HG03095 (cell line): ENCODE data around the gene PRKN.

Experiments
- ATAC-seq: cut with Tn5 transposase; IDR thresholded peaks from one replicate; pipeline ENCODE4 v1.9.1; 2021; ENCODE audit warnings: moderate library complexity; ENCODE audit not compliant: unreplicated experiment

PRKN gene

GRCh38 chr6:161694995-161695394 is 1032.6 kb downstream of the PRKN start:
- no peak for ATAC-seq

- ATAC-seq: no peak
Measured at GRCh38 chr6:161686655-161687054, 1040.9 kb downstream of the PRKN start.

GRCh38 chr6:161684731-161685475 is 1042.7 kb downstream of the PRKN start:
- ATAC-seq: no peak

- no peak for ATAC-seq
Measured at GRCh38 chr6:161683400-161683799, 1044.2 kb downstream of the PRKN start.

- no peak for ATAC-seq
Measured at GRCh38 chr6:161682982-161683381, 1044.6 kb downstream of the PRKN start.

- no peak for ATAC-seq
Measured at GRCh38 chr6:161679980-161680538, 1047.5 kb downstream of the PRKN start.

- no peak for ATAC-seq
Measured at GRCh38 chr6:161677188-161677587, 1050.4 kb downstream of the PRKN start.

- ATAC-seq: no peak
Measured at GRCh38 chr6:161676586-161676985, 1051.0 kb downstream of the PRKN start.

GRCh38 chr6:161674930-161675682 is 1052.5 kb downstream of the PRKN start:
- no peak for ATAC-seq

GRCh38 chr6:161673026-161673425 is 1054.5 kb downstream of the PRKN start:
- no peak for ATAC-seq

- no peak for ATAC-seq
Measured at GRCh38 chr6:161671117-161671516, 1056.4 kb downstream of the PRKN start.

GRCh38 chr6:161668665-161669064 is 1058.9 kb downstream of the PRKN start:
- ATAC-seq: no peak

- no peak for ATAC-seq
Measured at GRCh38 chr6:161667957-161668356, 1059.6 kb downstream of the PRKN start.

GRCh38 chr6:161663682-161664081 is 1063.9 kb downstream of the PRKN start:
- no peak for ATAC-seq

GRCh38 chr6:161660666-161661571 is 1066.6 kb downstream of the PRKN start:
- ATAC-seq: no peak

GRCh38 chr6:161658211-161658610 is 1069.4 kb downstream of the PRKN start:
- ATAC-seq: no peak

GRCh38 chr6:161654209-161654608 is 1073.4 kb downstream of the PRKN start:
- ATAC-seq: no peak

- no peak for ATAC-seq
Measured at GRCh38 chr6:161651949-161652348, 1075.6 kb downstream of the PRKN start.

GRCh38 chr6:161649841-161650240 is 1077.7 kb downstream of the PRKN start:
- no peak for ATAC-seq

- no peak for ATAC-seq
Measured at GRCh38 chr6:161649068-161649467, 1078.5 kb downstream of the PRKN start.

- ATAC-seq: no peak
Measured at GRCh38 chr6:161647234-161647633, 1080.3 kb downstream of the PRKN start.
